GM19328 (cell line): ENCODE results near the gene CFAP99.

ENCODE experiments used
- ATAC-seq: cut with Tn5 transposase; IDR thresholded peaks from one replicate; pipeline ENCODE4 v1.9.1; 2021; ENCODE audit warnings: mild to moderate bottlenecking, moderate library complexity; ENCODE audit not compliant: unreplicated experiment

CFAP99 gene

GRCh38 chr4:2445130-2445529, 26.4 kb downstream of the CFAP99 start:
- ATAC-seq = no peak

- no peak for ATAC-seq
These were observed 26.8 kb downstream of the CFAP99 start for GRCh38 chr4:2445571-2445970.

- no peak for ATAC-seq
These were observed 28.2 kb downstream of the CFAP99 start for GRCh38 chr4:2446656-2447564.

DNA sequence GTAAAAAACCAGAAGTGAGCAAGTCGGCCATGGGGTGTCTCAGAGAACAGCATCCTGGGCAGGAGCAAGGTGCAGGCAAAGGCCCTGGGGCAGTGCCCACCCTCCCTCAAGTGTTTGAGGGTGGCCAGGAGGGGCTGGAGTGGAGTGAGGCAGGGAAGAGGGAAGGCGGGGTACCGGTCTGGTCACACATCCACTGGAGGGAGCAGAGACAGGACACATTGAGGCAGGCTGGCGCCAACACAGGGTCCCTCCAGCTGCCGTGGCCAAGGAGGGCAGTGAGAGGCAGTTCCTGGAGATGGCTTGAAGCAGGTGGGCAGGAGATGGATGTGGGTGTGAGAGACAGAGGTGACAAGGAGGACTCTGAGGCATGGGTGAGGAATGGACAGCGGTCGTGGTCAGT, 29.8 kb downstream of the CFAP99 start:
- no peak for ATAC-seq

DNA sequence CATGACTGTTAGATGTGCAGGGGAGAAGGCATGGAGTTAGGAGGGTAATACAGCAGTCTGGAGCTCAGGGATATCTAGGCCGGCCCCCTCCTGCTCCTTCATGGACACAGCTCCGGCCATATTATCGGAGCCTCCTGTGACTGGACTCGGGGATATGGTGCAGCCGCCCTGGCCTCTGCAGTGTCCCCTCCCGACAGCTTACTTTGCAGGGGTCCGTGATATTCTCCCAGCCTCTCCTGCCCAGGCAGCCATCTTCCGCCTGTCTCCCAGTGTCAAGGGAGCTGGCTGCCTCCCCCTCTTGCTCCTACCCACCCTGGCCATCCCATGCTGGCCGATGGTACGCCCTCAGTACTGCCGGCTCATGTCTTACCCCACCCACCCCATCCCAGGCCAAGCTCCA, 30.3 kb downstream of the CFAP99 start:
- no peak for ATAC-seq

DNA sequence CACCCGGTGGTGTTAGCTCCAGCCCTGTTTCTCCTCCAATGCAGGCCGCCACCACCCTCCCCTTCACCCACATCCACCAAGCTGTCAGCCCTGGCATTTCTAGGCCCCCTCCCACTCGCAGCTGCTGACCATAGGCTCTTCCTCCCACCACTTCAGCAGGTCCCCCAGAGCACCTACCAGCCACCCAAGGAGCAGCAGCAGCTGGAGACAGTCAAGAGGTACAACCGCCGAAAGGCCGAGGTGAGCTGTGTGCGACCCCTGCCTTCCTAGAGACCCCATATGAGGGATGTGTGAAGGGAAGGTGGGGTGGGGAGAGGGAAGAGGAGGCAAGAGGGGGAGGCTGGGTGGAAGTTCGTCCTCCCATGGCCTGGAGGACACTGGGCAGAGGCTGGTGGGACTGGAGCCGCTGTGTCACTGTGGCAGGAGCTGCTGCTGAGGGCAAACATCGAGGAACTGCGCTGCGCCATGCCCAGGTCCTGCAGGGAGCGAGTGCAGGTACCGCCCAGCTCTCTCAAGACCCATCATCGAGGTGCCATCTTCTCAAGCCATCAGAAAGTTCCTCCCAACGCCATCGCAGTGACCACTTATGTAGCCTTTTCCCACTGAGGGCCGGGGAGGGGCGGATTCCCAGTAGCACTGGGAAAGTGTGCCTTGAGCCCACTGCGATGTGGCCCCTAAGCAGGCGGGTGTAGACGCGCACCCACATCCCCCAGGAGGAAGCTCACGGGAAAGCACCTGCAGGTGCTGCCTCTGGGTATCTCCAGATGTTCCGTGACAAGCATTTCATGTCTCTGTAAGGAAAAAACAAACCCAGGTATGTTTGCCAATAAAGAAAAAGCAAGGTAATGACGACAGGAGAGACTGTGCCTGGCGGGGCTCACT, 31.0 kb downstream of the CFAP99 start:
- no peak for ATAC-seq

GRCh38 chr4:2450394-2451035, 31.8 kb downstream of the CFAP99 start:
- ATAC-seq = no peak

- no peak for ATAC-seq
These were observed 32.3 kb downstream of the CFAP99 start for GRCh38 chr4:2451036-2451520.

GRCh38 chr4:2451821-2452785, 33.3 kb downstream of the CFAP99 start:
- no peak for ATAC-seq

DNA sequence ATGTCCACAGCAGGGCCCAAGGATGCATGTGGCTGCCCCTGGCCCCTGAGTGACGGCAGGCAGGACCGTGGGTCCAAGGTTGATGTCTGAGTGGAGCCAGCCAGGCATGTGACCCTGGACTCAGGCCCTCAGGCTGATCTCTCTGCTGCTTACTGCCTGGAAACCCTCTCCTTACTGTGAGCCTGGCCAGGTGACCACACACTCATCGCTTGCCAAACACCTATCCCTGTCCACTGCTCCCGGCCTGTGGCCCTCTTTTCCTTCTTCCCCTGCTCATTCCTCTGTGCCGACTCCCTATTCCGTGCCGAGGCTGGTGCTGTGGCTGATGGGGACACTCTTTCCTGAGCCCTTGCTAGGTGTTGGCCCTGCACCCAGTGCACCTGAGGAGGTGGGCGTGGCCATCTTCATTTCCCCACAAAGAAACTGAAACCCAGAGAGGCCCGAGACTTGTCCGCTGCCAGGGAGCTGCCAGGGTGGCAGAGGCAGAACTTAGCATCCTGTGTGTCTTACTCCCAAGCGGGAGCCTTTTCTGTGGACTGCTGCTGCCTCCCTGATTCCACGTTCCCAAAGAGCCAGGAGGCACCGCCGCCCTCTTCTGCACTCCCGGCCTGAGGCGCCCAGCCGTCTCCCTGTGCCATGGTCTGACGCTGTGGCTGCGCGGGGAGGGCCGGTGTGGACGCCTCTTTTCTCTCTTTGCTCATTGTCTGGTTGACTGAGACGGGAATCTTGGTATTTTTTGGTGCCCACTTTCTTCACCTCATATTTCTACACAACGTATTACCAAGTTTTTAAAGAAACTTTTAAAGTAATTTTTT, 38.9 kb downstream of the CFAP99 start:
- ATAC-seq = no peak

- ATAC-seq = no peak
These were observed 40.1 kb downstream of the CFAP99 start for GRCh38 chr4:2458546-2459491.

GRCh38 chr4:2459589-2460349, 41.0 kb downstream of the CFAP99 start:
- no peak for ATAC-seq

- no peak for ATAC-seq
These were observed 42.6 kb downstream of the CFAP99 start for GRCh38 chr4:2461246-2461960.

DNA sequence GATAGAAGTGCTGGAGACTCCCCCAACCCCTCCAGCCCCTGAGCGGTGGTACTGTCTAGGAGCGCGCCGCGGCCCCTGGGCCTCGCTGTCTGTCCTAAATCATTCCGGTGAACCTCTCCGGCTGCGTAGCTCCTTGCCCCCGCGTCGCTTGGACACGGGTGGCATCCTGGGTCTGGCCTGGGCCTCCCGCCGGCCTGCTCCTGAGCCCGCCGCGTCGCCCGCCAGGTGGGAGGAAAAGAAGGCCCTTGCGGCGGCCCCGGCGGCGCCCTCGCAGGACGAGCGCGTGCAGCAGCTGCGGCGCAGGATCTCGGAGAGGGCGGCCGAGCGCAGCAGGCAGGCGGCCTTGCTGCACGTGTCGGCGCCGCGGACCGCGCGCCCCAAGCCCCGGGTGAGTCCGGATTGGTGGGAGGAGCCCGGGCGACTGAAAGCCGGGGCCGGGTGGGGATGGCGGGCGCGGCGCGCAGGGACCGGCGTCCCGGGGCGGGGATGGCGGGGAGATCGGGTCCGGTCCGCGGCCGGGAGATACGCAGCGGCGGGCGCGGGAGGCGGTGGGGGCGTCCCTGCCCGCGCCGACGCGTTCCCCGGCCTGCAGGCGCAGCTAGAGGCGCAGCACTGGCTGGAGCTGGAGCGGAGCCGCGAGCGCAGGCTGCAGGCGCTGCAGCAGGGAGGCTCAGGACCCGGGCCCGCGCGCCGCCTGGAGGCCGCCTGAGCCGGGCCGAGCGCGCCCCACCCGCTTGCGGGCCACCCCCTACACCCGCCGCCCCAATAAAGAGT, 43.6 kb downstream of the CFAP99 start:
- ATAC-seq = peak; percentile 79

DNA sequence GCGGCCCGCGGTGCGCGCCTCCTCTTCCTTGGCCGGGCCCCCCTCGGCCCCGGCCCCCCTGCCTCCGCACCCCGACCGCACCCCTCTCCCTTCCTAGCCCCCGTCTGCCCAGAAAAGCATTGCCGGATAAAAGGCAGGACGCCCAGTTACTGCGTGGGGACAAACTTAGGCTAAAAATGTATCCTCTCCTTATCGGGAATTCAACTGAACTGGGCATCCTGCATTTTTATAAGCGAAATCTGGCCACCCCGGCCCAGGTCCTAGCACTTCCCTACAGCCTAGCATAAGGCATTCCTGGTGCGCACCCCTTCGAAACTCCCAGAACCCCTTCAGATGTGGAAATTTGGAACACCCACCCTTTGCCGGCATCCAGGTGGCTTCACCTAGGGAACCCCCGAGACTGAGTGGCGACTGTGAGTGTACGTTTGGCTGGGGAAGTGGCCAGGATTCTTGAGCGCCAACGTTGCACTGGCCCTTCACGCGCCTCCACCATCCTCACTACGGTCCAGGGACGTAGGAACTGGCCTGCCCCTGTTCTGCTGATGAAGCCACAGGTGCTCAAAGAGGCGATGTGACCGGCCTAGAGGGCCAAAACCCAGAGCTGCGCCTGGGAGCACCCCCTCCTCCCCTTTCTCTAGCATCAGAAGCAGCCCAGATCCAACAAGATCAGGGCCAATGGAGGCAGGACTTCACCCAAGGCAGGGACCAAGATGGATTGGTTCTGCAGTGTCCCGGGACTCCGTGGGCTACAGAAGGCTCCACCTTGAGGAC, 44.4 kb downstream of the CFAP99 start:
- ATAC-seq = no peak
